Adrenal gland (tissue), 5 donors: Measurements from ENCODE around the gene RER1.

Source experiments
- POLR2A ChIP-seq, 2 donors: fragments of 450-650 bp; IDR thresholded peaks; one replicate each; pipeline ENCODE4 v1.6.1; 2017; ENCODE audit warnings: antibody characterized with exemption in 2 of 2, mild to moderate bottlenecking in 2 of 2, moderate library complexity in 1 of 2
- TF ChIP-seq, protein P1 (sequence below), 6 experiments: fragments of 450-650 bp in 4 of 6; fragments of 200-600 bp in 2 of 6; sonication (generic) in 1 of 6; IDR thresholded peaks; 1 replicate in 5 of 6; 2 replicates in 1 of 6; pipeline versions ENCODE4 v1.5.1 to v1.8.0; 2016 to 2021; ENCODE audit warnings: antibody characterized with exemption in 6 of 6, mild to moderate bottlenecking in 2 of 6, moderate library complexity in 1 of 6
- donor health status: DM: no; HTN: no; CAD: no.

DNA sequence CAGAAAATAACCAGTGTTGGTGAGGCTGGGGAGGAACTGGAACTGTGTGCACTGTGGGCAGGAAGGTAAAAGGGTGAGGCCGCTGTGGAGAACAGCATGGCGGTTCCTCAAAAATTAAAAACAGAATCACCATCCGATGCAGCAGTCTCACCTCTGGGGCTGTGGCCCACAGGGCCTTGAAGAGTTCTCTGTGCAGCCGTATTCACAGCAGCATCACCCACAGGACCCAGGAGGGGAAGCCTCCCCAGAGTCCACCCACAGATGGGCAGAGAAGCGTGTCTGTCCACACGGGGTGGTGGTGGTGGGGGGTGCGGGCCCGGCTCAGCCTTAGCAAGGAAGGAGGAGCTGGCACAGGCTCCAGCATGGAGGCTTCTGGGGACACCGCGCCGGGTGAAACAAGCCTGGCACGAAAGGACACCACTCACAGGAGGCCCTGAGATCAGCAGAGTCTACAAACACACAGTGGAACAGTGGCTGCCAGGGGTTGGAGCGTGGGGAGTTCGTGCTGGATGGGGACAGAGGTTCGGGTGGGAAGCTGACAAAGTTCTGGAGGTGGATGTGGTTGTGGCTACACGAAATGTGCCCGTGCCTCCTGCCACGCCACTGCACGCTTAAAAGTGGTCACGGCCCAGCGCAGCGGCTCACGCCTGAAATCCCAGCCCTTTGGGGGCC lies 11.8 kb upstream of the RER1 start:
- TF ChIP-seq, protein P1, sequence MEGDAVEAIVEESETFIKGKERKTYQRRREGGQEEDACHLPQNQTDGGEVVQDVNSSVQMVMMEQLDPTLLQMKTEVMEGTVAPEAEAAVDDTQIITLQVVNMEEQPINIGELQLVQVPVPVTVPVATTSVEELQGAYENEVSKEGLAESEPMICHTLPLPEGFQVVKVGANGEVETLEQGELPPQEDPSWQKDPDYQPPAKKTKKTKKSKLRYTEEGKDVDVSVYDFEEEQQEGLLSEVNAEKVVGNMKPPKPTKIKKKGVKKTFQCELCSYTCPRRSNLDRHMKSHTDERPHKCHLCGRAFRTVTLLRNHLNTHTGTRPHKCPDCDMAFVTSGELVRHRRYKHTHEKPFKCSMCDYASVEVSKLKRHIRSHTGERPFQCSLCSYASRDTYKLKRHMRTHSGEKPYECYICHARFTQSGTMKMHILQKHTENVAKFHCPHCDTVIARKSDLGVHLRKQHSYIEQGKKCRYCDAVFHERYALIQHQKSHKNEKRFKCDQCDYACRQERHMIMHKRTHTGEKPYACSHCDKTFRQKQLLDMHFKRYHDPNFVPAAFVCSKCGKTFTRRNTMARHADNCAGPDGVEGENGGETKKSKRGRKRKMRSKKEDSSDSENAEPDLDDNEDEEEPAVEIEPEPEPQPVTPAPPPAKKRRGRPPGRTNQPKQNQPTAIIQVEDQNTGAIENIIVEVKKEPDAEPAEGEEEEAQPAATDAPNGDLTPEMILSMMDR (IDR thresholded peaks at IDR 0.05): no peak
- no peak for TF ChIP-seq POLR2A (IDR thresholded peaks at IDR 0.05)
